Measurements from ENCODE around the gene SNTN. TPM values are rescaled to one million over a fixed set of nuclear protein-coding genes. Genes with fewer than 3 reads are reported as not detected.

SNTN gene
- not detected in 2 replicates for total RNA-seq

GRCh38 chr3:63652066-63652725 lies at the start of gene SNTN:
Gene SNTN, plus strand, starts transcription at chr3:63652675. Its CDS starts 13 bp downstream, at chr3:63652688.

Other genes with a start within 250 kb of the SNTN start
- gene C3orf49, start 166.6 kb downstream of the SNTN start, total RNA-seq, result not detected in 2 replicates
- gene THOC7, start 211.1 kb downstream of the SNTN start, total RNA-seq, result 72.8 and 107 TPM in 2 replicates
- gene ATXN7, start 211.2 kb downstream of the SNTN start, total RNA-seq, result 8.0 and 9.8 TPM in 2 replicates